HepG2 (cell line): ENCODE data around the gene SCAI. TPM values are rescaled to one million over a fixed set of nuclear protein-coding genes. Genes with fewer than 3 reads are reported as not detected.

Source experiments
- ATAC-seq: fragments of 200-7000 bp; cut with Tn5 transposase; 3 replicates; pipeline ENCODE4 v1.9.1; 2020; ENCODE audit warnings: mild to moderate bottlenecking, moderate library complexity
- BruUV-seq: library from RNA; stranded (reverse); fragments of 400-500 nt; replicated peaks from 2 replicates; lab custom pipeline; 2021; lab: Mats Ljungman, UMichigan
- CTCF ChIA-PET: fragments of 300-600 bp; formaldehyde crosslinking; extraction: SDS; loops from one replicate; lab custom pipeline; 2021; ENCODE audit warnings: low total read pairs, inconsistent platforms, low intra/inter-chr PET ratio; lab: Yijun Ruan, JAX
- POLR2A ChIA-PET: fragments of 350-600 bp; sonication (Branson Sonifier 250); formaldehyde crosslinking; loops from one replicate; lab custom pipeline; 2020; ENCODE audit warnings: antibody characterized with exemption, inconsistent platforms; lab: Yijun Ruan, JAX
- DNase-seq: peaks from one replicate; pipeline ENCODE4 v3.0.0-alpha.2; 2015; ENCODE audit warnings: low spot score
- FAIRE-seq: peaks from 3 replicates; lab custom pipeline; 2011; peaks lifted over from hg19 to GRCh38; lab: Jason Lieb, UNC
- H2AFZ ChIP-seq: one replicate; pipeline ENCODE4 v1.6.1; 2011; ENCODE audit warnings: low read length, inconsistent platforms
- H3K27ac ChIP-seq: fragments of 300-600 bp; 3 replicates; pipeline ENCODE4 v1.8.0; 2011; ENCODE audit warnings: mixed run types, mild to moderate bottlenecking, mixed read lengths, low read length, inconsistent platforms; ENCODE audit not compliant: insufficient read depth; ENCODE audit errors: extremely low read length
- H3K27me3 ChIP-seq, 2 experiments: fragments of 200-600 bp in 1 of 2; 2 replicates in 1 of 2; 3 replicates in 1 of 2; pipeline versions ENCODE4 v1.6.0 to v1.8.0; 2011; ENCODE audit warnings: low read length in 2 of 2, mild to moderate bottlenecking in 2 of 2, moderate library complexity in 2 of 2, inconsistent platforms in 1 of 2; ENCODE audit not compliant: insufficient read depth in 2 of 2, control insufficient read depth in 1 of 2
- H3K36me3 ChIP-seq, 2 experiments: fragments of 200-600 bp in 1 of 2; replicated peaks in 1 of 2; 2 replicates in 1 of 2; 3 replicates in 1 of 2; pipeline versions ENCODE4 v1.5.1 to v1.8.0; 2011; ENCODE audit warnings: low read length in 2 of 2, inconsistent platforms in 1 of 2; ENCODE audit not compliant: insufficient read depth in 2 of 2, control insufficient read depth in 1 of 2
- H3K4me1 ChIP-seq: 2 replicates; pipeline ENCODE4 v1.5.1; 2012; ENCODE audit warnings: low read length, inconsistent platforms; ENCODE audit not compliant: insufficient read depth
- H3K4me2 ChIP-seq: 2 replicates; pipeline ENCODE4 v1.6.0; 2011; ENCODE audit warnings: low read depth, low read length, inconsistent platforms
- H3K4me3 ChIP-seq, 3 experiments: fragments of 200-600 bp in 1 of 3; sonication (generic), shearing (Covaris generic) in 1 of 3; replicated peaks in 1 of 3; 2 replicates each; pipeline ENCODE4 v1.5.1; 2011 to 2016; ENCODE audit warnings: low read length in 3 of 3, inconsistent platforms in 2 of 3, low read depth in 2 of 3, mild to moderate bottlenecking in 2 of 3, control low read depth in 1 of 3, mixed read lengths in 1 of 3; ENCODE audit not compliant: insufficient read depth in 1 of 3
- H3K79me2 ChIP-seq: one replicate; pipeline ENCODE4 v1.6.1; 2011; ENCODE audit warnings: low read length, inconsistent platforms; ENCODE audit not compliant: insufficient read depth
- H3K9ac ChIP-seq: 2 replicates; pipeline ENCODE4 v1.6.0; 2011; ENCODE audit warnings: mild to moderate bottlenecking, low read depth, low read length, inconsistent platforms; ENCODE audit not compliant: insufficient read depth
- H3K9me3 ChIP-seq: 2 replicates; pipeline ENCODE4 v1.5.1; 2012; ENCODE audit warnings: mild to moderate bottlenecking, low read length
- H4K20me1 ChIP-seq: 2 replicates; pipeline ENCODE4 v1.6.0; 2011; ENCODE audit warnings: inconsistent platforms, mild to moderate bottlenecking, low read length, moderate library complexity; ENCODE audit not compliant: insufficient read depth
- EED ChIP-seq: sonication (generic); formaldehyde crosslinking; IDR thresholded peaks from 2 replicates; pipeline ENCODE4 v1.5.0; 2020; ENCODE audit warnings: mild to moderate bottlenecking, missing genetic modification reagents
- PCBP1 ChIP-seq: fragments of 200-400 bp; formaldehyde crosslinking; IDR thresholded peaks from 2 replicates; pipeline ENCODE4 v1.6.1; 2017; ENCODE audit warnings: mild to moderate bottlenecking, low read depth, low read length, borderline replicate concordance
- POLR2G ChIP-seq: fragments of 200-400 bp; formaldehyde crosslinking; IDR thresholded peaks from 2 replicates; pipeline ENCODE4 v1.6.1; 2018; ENCODE audit warnings: mild to moderate bottlenecking, low read depth, low read length, moderate library complexity
- PRDM10 ChIP-seq: sonication (generic); formaldehyde crosslinking; IDR thresholded peaks from 2 replicates; pipeline ENCODE4 v1.4.0; 2020; ENCODE audit warnings: low read depth, missing genetic modification reagents
- SATB2 ChIP-seq: sonication (generic); formaldehyde crosslinking; IDR thresholded peaks from 2 replicates; pipeline ENCODE4 v1.5.0; 2020; ENCODE audit warnings: missing genetic modification reagents
- ZNF18 ChIP-seq: sonication (generic); formaldehyde crosslinking; IDR thresholded peaks from 2 replicates; pipeline ENCODE4 v1.8.0; 2022; ENCODE audit warnings: mild to moderate bottlenecking, missing genetic modification reagents; ENCODE audit not compliant: insufficient replicate concordance
- ZNF740 ChIP-seq: sonication (generic); formaldehyde crosslinking; IDR thresholded peaks from 2 replicates; pipeline ENCODE4 v1.4.0; 2020; ENCODE audit warnings: missing genetic modification reagents
- WGBS: methylation state at CpG from one replicate; pipeline ENCODE4 v1.1.6; 2017; ENCODE audit warnings: low lambda C conversion rate; 5-methylcytosine and 5-hydroxymethylcytosine counted together
- in situ Hi-C: cut with HindIII; loops from 2 replicates; pipeline ENCODE4 v1.10.0; 2017; ENCODE audit warnings: low pct_unique_long_range_greater_than_20kb; ENCODE audit not compliant: extremely low pct_ligation_motif_present
- intact Hi-C: fragments of 100-400 bp; cut with micrococcal nuclease; formaldehyde crosslinking; loops from one replicate; pipeline ENCODE4 v1.10.0; 2022; ENCODE audit not compliant: unreplicated experiment
- polyA plus RNA-seq, 8 experiments: library from polyadenylated mRNA; depleted of rRNA in 3 of 8; stranded (reverse) in 7 of 8; unstranded in 1 of 8; fragments of >200 nt; fragmentation: Illumina TruSeq in 4 of 8; extraction: Trizol in 4 of 8; gene quantifications; 2 replicates each; pipeline versions ENCODE4 v1.2.1 to v1.2.3, GENCODE V29; 2011 to 2016; ENCODE audit warnings: low read depth in 4 of 8, missing spikeins in 1 of 8, mixed read lengths in 1 of 8; ENCODE audit not compliant: insufficient read depth in 1 of 8
- total RNA-seq, 5 experiments: library from RNA; depleted of rRNA; stranded (reverse); fragments of >200 nt; fragmentation: Illumina TruSeq; extraction: Trizol; gene quantifications; 2 replicates each; pipeline ENCODE4 v1.2.3, GENCODE V29; 2016; ENCODE audit warnings: low read depth in 1 of 5

The SCAI gene
- total and polyA plus RNA-seq, 2 of the 13 experiments (the other 11 are each of a cell fraction or from before 2014, with no cell fraction given), result 4.4 to 8.4 TPM

GRCh38 chr9:124964056-124964455 is 179.3 kb downstream of the SCAI start:
- BruUV-seq, result no TSS peak
- Histone ChIP-seq H4K20me1 (no peaks in the 10 kb centered on the region), H3K79me2 (no peaks in the 10 kb centered on the region), H3K27me3 (no peaks in the 10 kb centered on the region), H2AFZ (no peak overlapping the region), H3K36me3 (peaks cover 2 to 3% of the 10 kb centered on the region in 2 experiments; a peak in 2 of 5 replicates), H3K4me1 (no peaks in the 10 kb centered on the region), H3K27ac (no peak overlapping the region), H3K9ac (no peak overlapping the region), H3K4me2 (no peak overlapping the region), H3K9me3 (no peaks in the 10 kb centered on the region), H3K4me3 (no peak overlapping the region)
- no peak for FAIRE-seq
- TF ChIP-seq PRDM10 (CRISPR knock-in tag) (no peak), ZNF740 (CRISPR knock-in tag) (no peak), PCBP1 (no peak), SATB2 (CRISPR knock-in tag) (no peak), ZNF18 (no peak), POLR2G (no peak), EED (no peak)
- in situ Hi-C loops, result no loop called here
- WGBS, result 96% methylated on average over 2 of the region's 2 CpGs
- ATAC-seq, result no peak
- ChIA-PET POLR2A (no interaction called here), CTCF (no interaction called here)
- no peak for DNase-seq
- intact Hi-C loops, result no loop called here
